HG03432 (cell line): ENCODE data around the gene CBY1.

ENCODE experiments used
- ATAC-seq: cut with Tn5 transposase; IDR thresholded peaks from one replicate; pipeline ENCODE4 v1.9.1; 2021; ENCODE audit warnings: mild to moderate bottlenecking, moderate library complexity; ENCODE audit not compliant: unreplicated experiment

Gene CBY1

GRCh38 chr22:38719196-38719595, 62.8 kb downstream of the CBY1 start:
- no peak for ATAC-seq

GRCh38 chr22:38720350-38720749, 63.9 kb downstream of the CBY1 start:
- ATAC-seq = no peak

GRCh38 chr22:38721551-38721950, 65.1 kb downstream of the CBY1 start:
- no peak for ATAC-seq
